GM19455 (cell line): Measurements from ENCODE around the gene NXF1.
A peak's percentile ranks its signal among the peaks of the same experiment; 100 is the strongest.
"Not testable (repeated sequence)": the region's sequence is repeated elsewhere in the genome, so short reads cannot be mapped to it uniquely, and the experiment has no call there.

Experiments used
- ATAC-seq: cut with Tn5 transposase; IDR thresholded peaks from one replicate; pipeline ENCODE4 v1.9.1; 2021; ENCODE audit not compliant: unreplicated experiment

Gene NXF1

GRCh38 chr11:62805076-62805892 is at the start of gene NXF1:
NXF1 (minus strand) TSS chr11:62805440; CDS start chr11:62805356, 84 bp downstream.
- peak; percentile 88 for ATAC-seq

- ATAC-seq = no peak
These were observed 49.0 kb upstream of the NXF1 start for GRCh38 chr11:62854013-62854824.

GRCh38 chr11:62853279-62853965 is 48.2 kb upstream of the NXF1 start:
- ATAC-seq = no peak

- ATAC-seq = no peak
These were observed 47.4 kb upstream of the NXF1 start for GRCh38 chr11:62852523-62853188.

- ATAC-seq = no peak
These were observed 46.7 kb upstream of the NXF1 start for GRCh38 chr11:62851807-62852522.

- no peak for ATAC-seq
These were observed 45.9 kb upstream of the NXF1 start for GRCh38 chr11:62850911-62851806.

- no peak for ATAC-seq
These were observed 42.6 kb upstream of the NXF1 start for GRCh38 chr11:62847767-62848314.

GRCh38 chr11:62846177-62846576 is 40.9 kb upstream of the NXF1 start:
- ATAC-seq = no peak

GRCh38 chr11:62844154-62844553 is 38.9 kb upstream of the NXF1 start:
- no peak for ATAC-seq

- ATAC-seq = no peak
These were observed 38.2 kb upstream of the NXF1 start for GRCh38 chr11:62843466-62843865.

- ATAC-seq = not testable (repeated sequence)
These were observed 37.7 kb upstream of the NXF1 start for GRCh38 chr11:62842891-62843290.

- ATAC-seq = no peak
These were observed 37.0 kb upstream of the NXF1 start for GRCh38 chr11:62842171-62842741.

- peak; percentile 65 for ATAC-seq
These were observed 36.3 kb upstream of the NXF1 start for GRCh38 chr11:62841361-62842170.

GRCh38 chr11:62840721-62841360 is 35.6 kb upstream of the NXF1 start:
- ATAC-seq = not testable (repeated sequence)

- peak; percentile 37 for ATAC-seq
These were observed 34.1 kb upstream of the NXF1 start, which contains the start of gene WDR74 for GRCh38 chr11:62839050-62839945. WDR74 (minus strand) TSS chr11:62839590; CDS start chr11:62839570, 20 bp downstream.

GRCh38 chr11:62835336-62835735 is 30.1 kb upstream of the NXF1 start:
- no peak for ATAC-seq
